Mesodermal cell (in vitro differentiated cells): ENCODE measurements around the gene PSMA5.

ENCODE experiments used
- H3K27ac ChIP-seq: 2 replicates; pipeline ENCODE4 v1.7.0; 2013; ENCODE audit warnings: mild to moderate bottlenecking, low read depth, low read length, moderate library complexity; ENCODE audit not compliant: severe bottlenecking
- H3K36me3 ChIP-seq: 2 replicates; pipeline ENCODE4 v1.7.1; 2013; ENCODE audit warnings: mild to moderate bottlenecking, low read length, moderate library complexity; ENCODE audit not compliant: control insufficient read depth, insufficient read depth
- H3K4me1 ChIP-seq: one replicate; pipeline ENCODE4 v1.7.1; 2013; ENCODE audit warnings: mild to moderate bottlenecking, low read length; ENCODE audit not compliant: insufficient read depth, control insufficient read depth, poor library complexity, severe bottlenecking
- H3K4me3 ChIP-seq: 2 replicates; pipeline ENCODE4 v1.7.0; 2013; ENCODE audit warnings: low read length, control low read depth, mild to moderate bottlenecking; ENCODE audit not compliant: insufficient read depth, poor library complexity, severe bottlenecking; ENCODE audit errors: extremely low read depth
- H3K9me3 ChIP-seq: 2 replicates; pipeline ENCODE4 v1.7.1; 2013; ENCODE audit warnings: mild to moderate bottlenecking, low read length, moderate library complexity; ENCODE audit not compliant: control insufficient read depth
- WGBS, 2 experiments: methylation state at CpG; one replicate each; pipeline ENCODE4 v1.1.5; 2013; ENCODE audit warnings: missing lambda C conversion rate in 2 of 2; ENCODE audit not compliant: insufficient coverage in 2 of 2; 5-methylcytosine and 5-hydroxymethylcytosine counted together

Gene PSMA5

DNA sequence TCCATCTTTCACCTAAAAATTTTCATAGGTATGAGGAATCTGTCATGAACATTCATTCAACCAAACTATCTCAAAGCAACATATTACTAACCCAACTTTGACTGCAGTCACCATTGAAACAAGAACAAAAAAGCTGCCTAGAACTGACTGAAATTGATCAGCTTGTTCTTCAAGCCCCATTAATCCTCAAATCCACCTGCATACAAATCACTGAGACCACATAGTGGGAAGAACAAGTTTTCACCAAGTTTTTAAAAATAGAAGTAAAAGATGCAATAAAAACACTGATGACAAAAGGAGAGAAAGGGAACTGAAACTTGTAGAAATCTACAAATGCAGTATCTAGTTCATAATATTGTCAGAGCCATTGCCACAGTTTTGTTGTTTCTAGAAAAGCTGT, 34.6 kb downstream of the PSMA5 start:
- no peaks in the 10 kb centered on the region for H3K36me3 ChIP-seq
- H3K9me3 ChIP-seq, result no peaks in the 10 kb centered on the region
- no peak overlapping the region for H3K27ac ChIP-seq
- H3K4me1 ChIP-seq, result peaks cover 32% of the 10 kb centered on the region
- no peak overlapping the region for H3K4me3 ChIP-seq

DNA sequence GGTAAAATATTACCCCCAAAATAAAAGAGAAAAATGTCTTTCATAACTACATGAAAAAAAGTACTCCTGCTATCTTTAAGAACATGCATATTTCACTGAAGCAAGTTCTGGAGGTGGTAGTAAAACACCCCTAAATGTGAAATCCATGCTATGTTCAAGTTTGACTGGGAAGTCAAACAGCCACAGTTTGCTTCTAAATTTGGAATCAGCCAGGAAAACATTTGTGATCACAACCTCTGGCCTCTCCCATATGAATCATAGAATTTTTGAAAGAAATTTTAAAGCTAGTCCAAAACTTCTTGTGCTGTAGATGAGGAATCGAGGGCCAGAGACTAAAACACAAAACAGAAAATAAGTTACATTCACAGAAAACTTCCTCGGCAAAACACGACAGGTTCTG, 35.1 kb downstream of the PSMA5 start:
- no CpG with 5 or more reads among the region's 3 CpGs for WGBS, 2 experiments
- no peaks in the 10 kb centered on the region for H3K36me3 ChIP-seq
- H3K27ac ChIP-seq, result no peak overlapping the region
- no peaks in the 10 kb centered on the region for H3K9me3 ChIP-seq
- peaks cover 28% of the 10 kb centered on the region for H3K4me1 ChIP-seq
- no peak overlapping the region for H3K4me3 ChIP-seq

DNA sequence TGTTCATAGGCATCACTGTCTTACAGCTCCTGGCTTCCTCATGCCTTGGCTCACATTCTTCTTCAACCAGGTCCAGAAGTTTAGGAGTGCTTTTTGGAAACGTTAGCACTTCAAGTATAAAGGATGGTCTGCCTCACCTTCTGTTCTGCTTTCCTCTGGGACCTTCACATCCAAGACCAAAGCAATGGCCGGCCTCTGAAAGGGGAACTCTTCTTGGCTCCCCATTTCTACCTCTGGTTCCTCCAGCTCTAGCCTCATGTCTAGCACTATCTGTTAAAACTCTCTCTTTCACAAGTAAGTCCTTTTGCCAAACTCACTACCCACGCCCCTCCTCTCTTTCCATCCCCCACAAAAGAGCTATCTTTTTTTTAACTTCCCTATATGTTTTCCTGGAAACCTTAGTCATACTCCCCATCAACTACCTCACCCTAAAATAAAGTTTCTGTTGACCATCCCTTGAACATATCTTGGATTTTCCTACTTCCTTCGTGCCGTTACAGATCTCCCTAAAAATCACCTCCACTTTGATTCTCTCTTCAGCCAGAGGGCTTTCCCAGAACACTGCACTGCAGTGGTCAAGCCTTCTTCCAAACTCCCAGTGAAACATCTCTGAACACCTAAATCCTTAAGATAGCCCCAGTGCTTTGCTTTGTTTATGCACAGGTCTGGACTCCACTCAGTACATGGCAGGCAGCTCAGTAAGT, 36.5 kb downstream of the PSMA5 start:
- 92 to 98% methylated on average over 5 of the region's 5 CpGs for WGBS, 2 experiments
- H3K27ac ChIP-seq, result no peak overlapping the region
- H3K4me1 ChIP-seq, result peaks cover 25% of the 10 kb centered on the region

DNA sequence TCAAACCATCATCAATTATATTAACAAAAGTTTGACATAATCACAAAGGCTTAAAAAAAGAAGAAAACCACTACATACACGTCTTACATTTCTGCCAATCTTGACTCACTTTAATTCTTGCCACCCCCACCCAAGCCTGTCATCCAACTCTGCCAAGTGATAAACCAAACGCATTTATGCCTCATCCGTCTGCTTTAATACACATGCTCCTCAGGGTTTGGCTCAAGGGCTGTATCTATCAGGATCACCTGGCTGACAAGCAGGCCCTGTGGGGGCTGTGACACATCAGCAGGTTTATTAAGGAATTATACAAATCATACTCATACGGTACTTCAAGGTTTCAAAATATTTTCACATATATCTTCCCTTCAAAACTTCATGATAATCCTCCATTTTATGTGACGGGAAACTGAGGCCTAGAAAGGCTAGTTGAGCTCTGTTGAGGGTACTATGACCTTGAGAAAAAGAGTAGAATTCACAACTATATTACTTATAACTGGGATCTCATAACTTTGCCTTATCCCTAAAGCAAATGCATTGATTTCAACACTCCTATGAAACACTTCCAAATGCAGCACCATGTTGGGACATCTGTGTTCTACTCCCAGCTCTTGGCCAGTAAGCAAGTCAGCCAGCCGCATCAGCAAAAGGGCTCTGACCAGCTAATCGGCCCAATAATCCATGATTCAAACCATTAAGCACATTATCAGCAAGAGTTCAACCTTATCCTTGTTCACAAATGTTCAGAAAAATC, 37.2 kb downstream of the PSMA5 start:
- H3K36me3 ChIP-seq, result no peaks in the 10 kb centered on the region
- WGBS, 2 experiments, result 91 to 100% methylated on average over 2 to 5 of the region's 7 CpGs
- H3K27ac ChIP-seq, result no peak overlapping the region
- peaks cover 4% of the 10 kb centered on the region for H3K9me3 ChIP-seq
- peaks cover 25% of the 10 kb centered on the region for H3K4me1 ChIP-seq
- H3K4me3 ChIP-seq, result no peak overlapping the region

More for the DNA sequence above, 36.5 kb downstream of the PSMA5 start:
- no peak overlapping the region for H3K4me3 ChIP-seq
- no peaks in the 10 kb centered on the region for H3K9me3 ChIP-seq
- no peaks in the 10 kb centered on the region for H3K36me3 ChIP-seq

DNA sequence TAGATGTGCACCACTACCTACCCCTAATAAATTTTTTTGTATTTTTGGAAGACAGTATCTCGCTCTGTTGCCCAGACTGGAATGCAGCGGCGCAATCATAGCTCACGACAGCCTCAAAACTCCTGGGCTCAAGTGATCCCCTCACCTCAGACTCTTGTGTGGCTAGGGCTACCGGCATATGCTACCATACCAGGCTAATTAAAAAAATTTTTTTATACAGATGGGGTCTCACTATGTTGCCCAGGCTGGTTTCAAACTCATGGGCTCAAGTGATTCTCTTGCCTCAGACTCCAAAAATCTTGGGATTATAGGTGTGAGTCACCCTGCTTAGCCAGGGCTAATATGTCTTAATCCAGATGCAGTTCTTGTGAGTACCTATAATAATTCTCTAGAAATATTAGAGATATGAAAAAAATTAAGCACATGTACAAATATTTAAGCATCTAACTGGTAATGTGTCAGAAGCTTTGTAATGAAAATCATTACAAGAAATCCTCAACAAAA, 38.0 kb downstream of the PSMA5 start:
- Histone ChIP-seq H3K4me3 (no peak overlapping the region), H3K9me3 (peaks cover 4% of the 10 kb centered on the region), H3K36me3 (no peaks in the 10 kb centered on the region), H3K4me1 (peaks cover 27% of the 10 kb centered on the region), H3K27ac (no peak overlapping the region)
- WGBS, 2 experiments, result 95 to 100% methylated on average over 4 of the region's 5 CpGs

DNA sequence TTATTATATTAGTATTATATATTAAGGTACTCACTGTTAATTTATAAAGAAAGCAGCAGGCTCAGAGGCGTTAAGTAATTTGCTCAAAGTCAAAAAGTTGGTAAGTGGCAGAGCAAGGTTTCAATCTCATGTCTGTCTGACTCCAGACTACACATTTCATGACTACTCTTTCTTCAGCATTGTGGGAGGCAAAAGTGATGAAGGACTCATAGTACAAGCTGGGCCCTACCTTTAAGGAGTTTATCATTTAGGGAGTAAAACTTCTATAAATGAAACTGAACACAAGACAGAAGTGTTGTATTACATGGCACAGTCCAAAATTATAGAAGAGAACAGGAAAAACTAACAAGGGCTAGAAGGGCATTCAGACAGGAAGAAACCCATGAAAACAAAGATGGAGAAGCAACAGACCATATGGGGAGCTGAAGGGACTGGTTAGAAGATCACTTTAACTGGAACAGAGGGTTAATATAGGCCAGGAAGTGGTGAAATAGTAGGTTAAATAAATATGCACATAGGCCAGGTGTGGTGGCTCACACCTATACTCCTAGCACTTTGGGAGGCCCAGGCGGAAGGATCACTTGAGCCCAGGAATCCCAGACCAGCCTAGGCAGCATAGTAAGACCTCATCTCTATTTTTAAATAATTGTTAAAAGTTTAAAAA, 40.1 kb downstream of the PSMA5 start:
- Histone ChIP-seq H3K27ac (no peak overlapping the region), H3K4me3 (no peak overlapping the region), H3K9me3 (peaks cover 4% of the 10 kb centered on the region), H3K4me1 (peaks cover 20% of the 10 kb centered on the region), H3K36me3 (no peaks in the 10 kb centered on the region)
- WGBS, 2 experiments, result 80 to 83% methylated on average over 1 of the region's 2 CpGs

DNA sequence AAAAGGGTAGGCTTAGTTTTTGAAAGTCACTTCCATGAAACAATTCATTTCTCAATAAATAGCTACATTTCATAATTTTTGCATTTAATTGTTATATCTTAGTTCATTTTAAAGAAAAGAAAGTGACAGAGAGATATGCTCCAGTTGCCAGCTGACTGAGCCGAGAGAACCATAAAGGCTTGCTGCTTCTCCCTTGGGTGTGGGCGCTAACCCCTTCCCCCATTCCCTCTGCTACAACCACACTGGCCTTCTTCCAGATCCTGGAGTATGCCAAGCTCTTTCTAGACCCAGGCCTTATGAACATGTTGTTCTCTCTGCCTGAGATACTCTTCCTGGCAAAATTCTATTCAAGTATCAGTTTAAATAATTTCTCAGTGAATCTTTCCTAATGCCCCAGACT, 40.8 kb downstream of the PSMA5 start:
- Histone ChIP-seq H3K36me3 (no peaks in the 10 kb centered on the region), H3K4me1 (peaks cover 20% of the 10 kb centered on the region), H3K4me3 (no peak overlapping the region), H3K27ac (no peak overlapping the region), H3K9me3 (peaks cover 4% of the 10 kb centered on the region)
- 100% methylated on average over 1 of the region's 2 CpGs for WGBS, 2 experiments

DNA sequence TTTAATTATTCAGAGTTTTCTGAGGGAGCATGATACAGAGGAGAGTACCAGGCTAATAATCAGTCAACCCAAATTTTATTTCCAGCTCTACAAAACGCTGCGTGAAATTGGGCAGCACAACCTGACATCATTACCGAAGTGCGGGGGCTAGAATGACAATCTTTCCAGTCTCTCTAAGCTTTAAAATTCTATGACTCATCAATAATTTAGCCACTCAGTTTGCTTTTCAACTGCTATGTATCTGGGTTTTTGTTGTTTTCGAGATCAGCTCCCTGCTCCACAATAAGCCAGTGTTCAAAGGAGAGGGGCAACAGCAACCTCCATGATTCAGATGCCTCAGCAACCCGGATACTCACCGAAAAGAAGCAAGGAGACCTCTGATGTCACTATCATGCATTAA, 42.4 kb downstream of the PSMA5 start:
- no peaks in the 10 kb centered on the region for H3K36me3 ChIP-seq
- peaks cover 16% of the 10 kb centered on the region for H3K4me1 ChIP-seq
- no peak overlapping the region for H3K27ac ChIP-seq
- no peak overlapping the region for H3K4me3 ChIP-seq
- H3K9me3 ChIP-seq, result peaks cover 4% of the 10 kb centered on the region
- WGBS, 2 experiments, result 60 to 100% methylated on average over 1 to 3 of the region's 7 CpGs

DNA sequence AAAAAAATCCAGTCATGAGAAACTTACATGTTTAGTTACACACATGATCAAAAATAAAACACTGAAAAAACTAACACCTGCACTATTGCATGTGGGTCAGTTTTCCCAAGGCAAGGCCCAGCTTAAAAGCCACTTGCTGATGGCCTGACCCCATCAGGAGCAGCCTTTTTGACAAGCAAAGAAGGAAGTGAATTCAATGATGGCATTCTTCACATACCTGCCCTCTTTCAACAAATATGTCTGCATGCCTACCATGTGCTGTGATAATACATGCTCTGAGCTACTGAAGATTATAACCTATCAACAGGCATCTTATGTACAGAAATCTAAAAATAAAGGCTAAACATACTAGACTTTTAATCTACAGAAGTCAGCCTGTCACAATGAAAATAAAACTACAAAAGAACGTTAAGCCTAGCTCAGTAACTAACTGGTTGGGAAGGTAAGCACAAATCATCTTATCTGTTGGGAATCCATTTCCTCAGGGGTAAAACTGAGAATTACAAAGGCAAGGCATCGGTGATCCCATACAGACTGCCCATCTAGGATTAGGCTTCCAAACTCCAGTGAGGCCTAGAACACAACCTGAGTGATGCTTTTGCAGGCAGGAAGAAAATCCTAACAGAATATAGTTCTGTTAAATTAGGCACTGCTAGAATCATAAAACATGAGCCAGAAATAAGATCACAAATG, 43.0 kb downstream of the PSMA5 start:
- 33 to 40% methylated on average over 2 of the region's 2 CpGs for WGBS, 2 experiments
- peak overlapping the region; percentile 0 for H3K27ac ChIP-seq
- peaks cover 4% of the 10 kb centered on the region for H3K9me3 ChIP-seq
- H3K36me3 ChIP-seq, result no peaks in the 10 kb centered on the region
- H3K4me1 ChIP-seq, result peaks cover 16% of the 10 kb centered on the region
- H3K4me3 ChIP-seq, result no peak overlapping the region

DNA sequence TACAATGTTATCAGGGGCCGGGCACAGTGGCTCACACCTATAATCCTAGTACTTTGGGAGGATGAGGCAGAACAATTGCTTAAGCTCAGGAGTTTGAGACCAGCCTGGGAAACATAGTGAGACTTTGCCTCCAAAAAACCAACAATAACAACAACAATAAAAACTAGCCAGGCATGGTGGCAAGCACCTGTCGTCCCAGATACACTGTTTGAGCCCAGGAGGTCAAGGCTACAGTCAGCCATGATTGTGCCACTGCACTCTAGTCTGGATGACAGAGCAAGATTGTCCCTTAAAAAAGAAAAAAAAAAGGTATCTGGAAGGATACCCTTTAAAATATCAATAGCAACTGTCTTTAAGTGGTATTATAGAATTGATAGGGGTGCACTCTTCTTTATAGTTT, 44.7 kb downstream of the PSMA5 start:
- 60 to 100% methylated on average over 1 of the region's 2 CpGs for WGBS, 2 experiments

More for the DNA sequence above, 44.7 kb downstream of the PSMA5 start:
- Histone ChIP-seq H3K4me3 (no peak overlapping the region), H3K9me3 (peaks cover 4% of the 10 kb centered on the region), H3K4me1 (peaks cover 16% of the 10 kb centered on the region), H3K36me3 (no peaks in the 10 kb centered on the region), H3K27ac (no peak overlapping the region)
